MM.1S (cell line): ENCODE data around the gene KIAA1671.

Experiments
- EZH2 ChIP-seq: fragments of 300-600 bp; sonication (generic); optimal IDR thresholded peaks from 2 replicates; pipeline ENCODE3; 2017; ENCODE audit warnings: low read depth, mild to moderate bottlenecking, antibody characterized with exemption, low read length, mixed read lengths
- TF ChIP-seq, protein P1 (sequence below): fragments of 300-600 bp; sonication (generic); IDR thresholded peaks from 2 replicates; pipeline ENCODE4 v1.5.1; 2016; ENCODE audit warnings: antibody characterized with exemption, low read length, mixed read lengths

DNA sequence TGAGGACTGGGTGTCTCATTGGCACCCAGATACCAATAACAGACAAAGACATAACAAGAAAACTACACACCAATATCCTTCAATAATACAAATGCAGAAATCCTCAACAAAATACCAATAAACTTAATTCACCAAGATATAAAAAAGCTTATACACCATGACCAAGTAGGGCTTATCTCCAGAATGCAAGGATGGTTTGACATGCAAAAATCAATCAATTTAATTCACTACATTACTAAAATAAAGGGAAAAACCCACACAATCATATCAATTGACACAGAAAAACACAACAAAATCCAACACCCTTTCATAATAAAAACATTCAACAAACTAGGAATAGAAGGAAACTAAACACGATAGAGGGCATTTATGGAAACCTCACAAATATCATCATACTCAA lies 46.6 kb upstream of the KIAA1671 start:
- TF ChIP-seq, protein P1, sequence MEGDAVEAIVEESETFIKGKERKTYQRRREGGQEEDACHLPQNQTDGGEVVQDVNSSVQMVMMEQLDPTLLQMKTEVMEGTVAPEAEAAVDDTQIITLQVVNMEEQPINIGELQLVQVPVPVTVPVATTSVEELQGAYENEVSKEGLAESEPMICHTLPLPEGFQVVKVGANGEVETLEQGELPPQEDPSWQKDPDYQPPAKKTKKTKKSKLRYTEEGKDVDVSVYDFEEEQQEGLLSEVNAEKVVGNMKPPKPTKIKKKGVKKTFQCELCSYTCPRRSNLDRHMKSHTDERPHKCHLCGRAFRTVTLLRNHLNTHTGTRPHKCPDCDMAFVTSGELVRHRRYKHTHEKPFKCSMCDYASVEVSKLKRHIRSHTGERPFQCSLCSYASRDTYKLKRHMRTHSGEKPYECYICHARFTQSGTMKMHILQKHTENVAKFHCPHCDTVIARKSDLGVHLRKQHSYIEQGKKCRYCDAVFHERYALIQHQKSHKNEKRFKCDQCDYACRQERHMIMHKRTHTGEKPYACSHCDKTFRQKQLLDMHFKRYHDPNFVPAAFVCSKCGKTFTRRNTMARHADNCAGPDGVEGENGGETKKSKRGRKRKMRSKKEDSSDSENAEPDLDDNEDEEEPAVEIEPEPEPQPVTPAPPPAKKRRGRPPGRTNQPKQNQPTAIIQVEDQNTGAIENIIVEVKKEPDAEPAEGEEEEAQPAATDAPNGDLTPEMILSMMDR, result no peak
- no peak for TF ChIP-seq EZH2
